K562 (cell line): Measurements from ENCODE around the gene TDG. TPM values are rescaled to one million over a fixed set of nuclear protein-coding genes. Genes with fewer than 3 reads are reported as not detected.
A peak's percentile ranks its signal among the peaks of the same experiment; 100 is the strongest.

Source experiments
- CCNT2 ChIP-seq: IDR thresholded peaks from 2 replicates; pipeline ENCODE4 v1.6.1; 2011; ENCODE audit warnings: borderline replicate concordance, low read depth, mild to moderate bottlenecking, moderate library complexity, mixed read lengths, low read length; ENCODE audit not compliant: insufficient read length; ENCODE audit errors: extremely low read depth
- CEBPG ChIP-seq, 3 experiments: fragments of 200-800 bp in 1 of 3; sonication (Bioruptor generic) in 1 of 3; sonication (generic) in 1 of 3; formaldehyde crosslinking in 1 of 3; IDR thresholded peaks in 2 of 3; conservative IDR thresholded peaks in 1 of 3; 2 replicates each; pipeline versions ENCODE4 v1.6.1 to v1.8.0; 2016 to 2022; ENCODE audit warnings: missing compliant biosample characterization in 2 of 3, missing genetic modification characterization in 2 of 3, mild to moderate bottlenecking in 1 of 3, missing genetic modification reagents in 1 of 3
- DPF2 ChIP-seq: fragments of 450-650 bp; IDR thresholded peaks from 2 replicates; pipeline ENCODE4 v1.6.1; 2016
- GTF2F1 ChIP-seq: IDR thresholded peaks from 2 replicates; pipeline ENCODE4 v1.6.1; 2011; ENCODE audit warnings: low read depth, low read length, improper control_type of control experiment
- MCM7 ChIP-seq, 2 experiments: fragments of 450-650 bp; IDR thresholded peaks; 2 replicates each; pipeline ENCODE4 v1.6.1; 2016 to 2018
- MEF2A ChIP-seq: IDR thresholded peaks from 2 replicates; pipeline ENCODE4 v1.6.1; 2011; ENCODE audit warnings: low read depth, mild to moderate bottlenecking, low read length, moderate library complexity; ENCODE audit not compliant: control insufficient read depth
- NONO ChIP-seq, 2 experiments: fragments of 200-400 bp in 1 of 2; fragments of 450-650 bp in 1 of 2; formaldehyde crosslinking in 1 of 2; IDR thresholded peaks; 2 replicates each; pipeline ENCODE4 v1.6.1; 2017; ENCODE audit warnings: low read depth in 2 of 2, mild to moderate bottlenecking in 2 of 2, moderate library complexity in 2 of 2, low read length in 1 of 2
- RBFOX2 ChIP-seq: fragments of 200-400 bp; formaldehyde crosslinking; IDR thresholded peaks from 2 replicates; pipeline ENCODE4 v1.6.1; 2017; ENCODE audit warnings: low read depth, mild to moderate bottlenecking, low read length, moderate library complexity
- SIX5 ChIP-seq, 2 experiments: IDR thresholded peaks; 2 replicates each; pipeline ENCODE4 v1.6.1; 2011; ENCODE audit warnings: low read length in 2 of 2, borderline replicate concordance in 1 of 2, low read depth in 1 of 2, mild to moderate bottlenecking in 1 of 2, moderate library complexity in 1 of 2; ENCODE audit not compliant: insufficient read depth in 1 of 2
- STAT5A ChIP-seq: IDR thresholded peaks from 2 replicates; pipeline ENCODE4 v1.6.1; 2012; ENCODE audit warnings: low read length, inconsistent platforms, borderline replicate concordance
- TCFL5 ChIP-seq: fragments of 250-450 bp; sonication (Bioruptor Pico); conservative IDR thresholded peaks from 2 replicates; pipeline ENCODE4 v1.6.1; 2021; ENCODE audit warnings: mild to moderate bottlenecking, moderate library complexity, matching md5 sums
- U2AF2 ChIP-seq: fragments of 200-400 bp; formaldehyde crosslinking; optimal IDR thresholded peaks from 2 replicates; pipeline ENCODE3; 2017; ENCODE audit warnings: low read depth, mild to moderate bottlenecking, low read length
- XRCC4 ChIP-seq: IDR thresholded peaks from one replicate; pipeline ENCODE4 v1.6.1; 2011; ENCODE audit not compliant: insufficient read depth, insufficient read length; ENCODE audit errors: extremely low read depth
- ZNF3 ChIP-seq: fragments of 250-450 bp; sonication (Bioruptor Pico); IDR thresholded peaks from 2 replicates; pipeline ENCODE4 v1.5.0; 2021; ENCODE audit warnings: mild to moderate bottlenecking, moderate library complexity
- ZNF445 ChIP-seq: fragments of 250-450 bp; sonication (Bioruptor Pico); IDR thresholded peaks from 2 replicates; pipeline ENCODE4 v1.4.0; 2020; ENCODE audit warnings: low read depth, mild to moderate bottlenecking, moderate library complexity
- ZNF699 ChIP-seq: fragments of 250-450 bp; sonication (Bioruptor Pico); IDR thresholded peaks from 2 replicates; pipeline ENCODE4 v1.8.0; 2021; ENCODE audit warnings: mild to moderate bottlenecking, moderate library complexity; ENCODE audit not compliant: insufficient replicate concordance
- ZNF764 ChIP-seq: fragments of 250-450 bp; sonication (Bioruptor Pico); IDR thresholded peaks from 2 replicates; pipeline ENCODE4 v1.4.0; 2020; ENCODE audit warnings: low read depth, mild to moderate bottlenecking, moderate library complexity
- ZNF830 ChIP-seq: fragments of 250-450 bp; sonication (Bioruptor Pico); IDR thresholded peaks from 2 replicates; pipeline ENCODE4 v1.5.0; 2021; ENCODE audit warnings: mild to moderate bottlenecking
- polyA plus RNA-seq, 8 experiments: library from polyadenylated mRNA; depleted of rRNA in 4 of 8; stranded (reverse) in 5 of 8; unstranded in 3 of 8; fragments of >200 nt; fragmentation: Nextera tagmentation in 2 of 8; fragmentation: Illumina TruSeq in 1 of 8; extraction: Ambion mirVana in 2 of 8; extraction: Trizol in 1 of 8; gene quantifications; 2 replicates each; pipeline versions ENCODE4 v1.2.1 to v1.2.3, GENCODE V29; 2011 to 2014; ENCODE audit warnings: inconsistent platforms in 1 of 8, missing spikeins in 1 of 8
- total RNA-seq, 7 experiments: library from RNA; depleted of rRNA in 6 of 7; stranded (reverse); fragments of >200 nt in 6 of 7; fragmentation: Illumina TruSeq in 2 of 7; extraction: Trizol in 2 of 7; gene quantifications; 2 replicates each; pipeline versions ENCODE4 v1.2.1 to v1.2.3, GENCODE V29; 2011 to 2021; ENCODE audit warnings: low replicate concordance in 1 of 7
- TF ChIP-seq, protein P1 (sequence below): sonication (generic); formaldehyde crosslinking; IDR thresholded peaks from 2 replicates; pipeline ENCODE4 v1.8.1; 2023; ENCODE audit warnings: mild to moderate bottlenecking, missing genetic modification reagents
- TF ChIP-seq, protein P2 (sequence below): fragments of 250-450 bp; sonication (Bioruptor Pico); IDR thresholded peaks from 2 replicates; pipeline ENCODE4 v1.4.0; 2020; ENCODE audit warnings: mild to moderate bottlenecking, moderate library complexity
- TF ChIP-seq, protein P3 (sequence below): sonication (generic); formaldehyde crosslinking; IDR thresholded peaks from 2 replicates; pipeline ENCODE4 v1.9.0; 2022; ENCODE audit warnings: mild to moderate bottlenecking, missing genetic modification reagents
- TF ChIP-seq, protein P4 (sequence below): sonication (generic); formaldehyde crosslinking; IDR thresholded peaks from 2 replicates; pipeline ENCODE4 v1.8.0; 2023; ENCODE audit warnings: mild to moderate bottlenecking, missing genetic modification reagents

TDG gene
- total and polyA plus RNA-seq, 9 of the 15 experiments (the other 6 are each of a cell fraction or from before 2014, with no cell fraction given), result 37.6 to 77.2 (median 64.0) TPM

DNA sequence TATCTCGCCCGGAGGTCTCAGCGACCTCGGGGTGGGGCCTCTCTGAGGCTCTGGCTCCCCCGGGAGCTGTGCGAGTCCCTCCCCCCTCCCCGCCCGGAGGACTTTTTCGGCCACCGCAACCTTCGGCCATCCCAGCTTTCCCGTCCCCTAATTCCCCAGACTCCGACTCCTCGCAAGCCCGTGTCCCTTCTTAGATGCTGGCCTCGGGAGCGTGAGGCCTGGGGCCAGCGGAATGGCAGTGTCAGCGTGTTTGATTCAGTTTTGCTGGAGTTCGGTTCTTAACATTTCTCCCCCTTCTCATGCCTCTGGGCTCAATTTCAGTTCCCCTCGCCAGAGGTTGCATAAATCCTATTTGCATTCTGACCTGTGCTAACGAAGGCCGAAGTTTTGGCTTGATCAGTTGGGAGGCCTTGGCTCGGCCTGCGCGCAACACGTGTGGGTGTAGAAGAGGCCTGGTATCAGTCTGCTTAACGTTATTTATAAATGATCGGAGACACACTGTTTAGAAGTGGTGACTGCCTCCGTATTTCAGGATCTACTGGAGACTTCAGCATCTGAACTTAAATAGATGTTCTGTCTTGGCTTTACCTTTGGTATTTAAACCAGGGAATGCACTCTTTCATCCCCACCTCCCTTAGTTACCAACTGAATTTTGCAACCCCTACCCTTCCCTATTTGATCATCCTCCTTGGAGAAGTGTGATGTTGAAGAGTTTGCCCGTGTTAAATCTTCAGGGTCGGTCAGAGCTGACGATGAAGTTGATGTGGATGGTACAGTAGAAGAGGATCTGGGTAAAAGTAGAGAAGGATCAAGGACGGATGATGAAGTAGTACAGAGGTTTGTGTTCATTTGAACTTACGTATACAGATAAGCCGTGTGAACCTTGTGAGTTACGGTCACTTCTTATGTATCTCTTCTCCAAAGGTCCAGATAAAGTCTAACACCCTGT, 34.6 kb upstream of the TDG start (continued):
- TF ChIP-seq, protein P1, sequence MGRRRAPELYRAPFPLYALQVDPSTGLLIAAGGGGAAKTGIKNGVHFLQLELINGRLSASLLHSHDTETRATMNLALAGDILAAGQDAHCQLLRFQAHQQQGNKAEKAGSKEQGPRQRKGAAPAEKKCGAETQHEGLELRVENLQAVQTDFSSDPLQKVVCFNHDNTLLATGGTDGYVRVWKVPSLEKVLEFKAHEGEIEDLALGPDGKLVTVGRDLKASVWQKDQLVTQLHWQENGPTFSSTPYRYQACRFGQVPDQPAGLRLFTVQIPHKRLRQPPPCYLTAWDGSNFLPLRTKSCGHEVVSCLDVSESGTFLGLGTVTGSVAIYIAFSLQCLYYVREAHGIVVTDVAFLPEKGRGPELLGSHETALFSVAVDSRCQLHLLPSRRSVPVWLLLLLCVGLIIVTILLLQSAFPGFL (CRISPR knock-in tag), result peak; percentile 30; the same call in 1 of the 2 replicates
- TF ChIP-seq ZNF445 (CRISPR knock-in tag), result no peak
- no peak for TF ChIP-seq ZNF830 (CRISPR knock-in tag)
- TF ChIP-seq STAT5A, result no peak
- no peak for TF ChIP-seq TCFL5 (CRISPR knock-in tag)
- TF ChIP-seq RBFOX2, result peak; percentile 88
- TF ChIP-seq MEF2A, result no peak
- TF ChIP-seq, protein P2, sequence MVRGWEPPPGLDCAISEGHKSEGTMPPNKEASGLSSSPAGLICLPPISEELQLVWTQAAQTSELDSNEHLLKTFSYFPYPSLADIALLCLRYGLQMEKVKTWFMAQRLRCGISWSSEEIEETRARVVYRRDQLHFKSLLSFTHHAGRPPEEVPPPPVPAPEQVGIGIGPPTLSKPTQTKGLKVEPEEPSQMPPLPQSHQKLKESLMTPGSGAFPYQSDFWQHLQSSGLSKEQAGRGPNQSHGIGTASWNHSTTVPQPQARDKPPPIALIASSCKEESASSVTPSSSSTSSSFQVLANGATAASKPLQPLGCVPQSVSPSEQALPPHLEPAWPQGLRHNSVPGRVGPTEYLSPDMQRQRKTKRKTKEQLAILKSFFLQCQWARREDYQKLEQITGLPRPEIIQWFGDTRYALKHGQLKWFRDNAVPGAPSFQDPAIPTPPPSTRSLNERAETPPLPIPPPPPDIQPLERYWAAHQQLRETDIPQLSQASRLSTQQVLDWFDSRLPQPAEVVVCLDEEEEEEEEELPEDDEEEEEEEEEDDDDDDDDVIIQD, result no peak
- TF ChIP-seq, protein P3, sequence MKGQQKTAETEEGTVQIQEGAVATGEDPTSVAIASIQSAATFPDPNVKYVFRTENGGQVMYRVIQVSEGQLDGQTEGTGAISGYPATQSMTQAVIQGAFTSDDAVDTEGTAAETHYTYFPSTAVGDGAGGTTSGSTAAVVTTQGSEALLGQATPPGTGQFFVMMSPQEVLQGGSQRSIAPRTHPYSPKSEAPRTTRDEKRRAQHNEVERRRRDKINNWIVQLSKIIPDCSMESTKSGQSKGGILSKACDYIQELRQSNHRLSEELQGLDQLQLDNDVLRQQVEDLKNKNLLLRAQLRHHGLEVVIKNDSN (CRISPR knock-in tag), result no peak
- TF ChIP-seq GTF2F1, result no peak
- TF ChIP-seq, protein P4, sequence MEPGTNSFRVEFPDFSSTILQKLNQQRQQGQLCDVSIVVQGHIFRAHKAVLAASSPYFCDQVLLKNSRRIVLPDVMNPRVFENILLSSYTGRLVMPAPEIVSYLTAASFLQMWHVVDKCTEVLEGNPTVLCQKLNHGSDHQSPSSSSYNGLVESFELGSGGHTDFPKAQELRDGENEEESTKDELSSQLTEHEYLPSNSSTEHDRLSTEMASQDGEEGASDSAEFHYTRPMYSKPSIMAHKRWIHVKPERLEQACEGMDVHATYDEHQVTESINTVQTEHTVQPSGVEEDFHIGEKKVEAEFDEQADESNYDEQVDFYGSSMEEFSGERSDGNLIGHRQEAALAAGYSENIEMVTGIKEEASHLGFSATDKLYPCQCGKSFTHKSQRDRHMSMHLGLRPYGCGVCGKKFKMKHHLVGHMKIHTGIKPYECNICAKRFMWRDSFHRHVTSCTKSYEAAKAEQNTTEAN (CRISPR knock-in tag), result no peak
- TF ChIP-seq CEBPG (CRISPR knock-in tag; IDR thresholded peaks at IDR 0.05), result no peak
- no peak for TF ChIP-seq CEBPG (tag; conservative IDR thresholded peaks at IDR 0.05 in 1 of 2, IDR thresholded peaks at IDR 0.05 in 1 of 2)
- no peak for TF ChIP-seq SIX5 (IDR thresholded peaks at IDR 0.05; ENCODE audit: borderline replicate concordance in 1 of 2, insufficient read depth in 1 of 2, low read depth in 1 of 2, low read length in 2 of 2)
- no peak for TF ChIP-seq CCNT2
- no peak for TF ChIP-seq XRCC4
- TF ChIP-seq NONO (IDR thresholded peaks at IDR 0.05; ENCODE audit: low read depth in 2 of 2, low read length in 1 of 2), result no peak
- no peak for TF ChIP-seq ZNF3
- no peak for TF ChIP-seq MCM7 (IDR thresholded peaks at IDR 0.05)
- no peak for TF ChIP-seq U2AF2
- TF ChIP-seq ZNF764, result no peak
- no peak for TF ChIP-seq ZNF699
- no peak for TF ChIP-seq DPF2
